SIG-M5 treated with dmso at 0.1 percent for 504 hours (cell line): Measurements from ENCODE around the gene ZFYVE19.

Experiments
- DNase-seq: peaks from one replicate; lab custom pipeline; 2025; ENCODE audit not compliant: unreplicated experiment; lab: John Stamatoyannopoulos, UW

The ZFYVE19 gene

GRCh38 chr15:40812721-40813425, 6.0 kb downstream of the ZFYVE19 start:
- no peak for DNase-seq

GRCh38 chr15:40815042-40815698, 8.3 kb downstream of the ZFYVE19 start:
- DNase-seq: no peak

- DNase-seq: no peak
Observed at GRCh38 chr15:40819048-40819447, 12.2 kb downstream of the ZFYVE19 start.

GRCh38 chr15:40821195-40821594, 14.3 kb downstream of the ZFYVE19 start:
- no peak for DNase-seq

DNA sequence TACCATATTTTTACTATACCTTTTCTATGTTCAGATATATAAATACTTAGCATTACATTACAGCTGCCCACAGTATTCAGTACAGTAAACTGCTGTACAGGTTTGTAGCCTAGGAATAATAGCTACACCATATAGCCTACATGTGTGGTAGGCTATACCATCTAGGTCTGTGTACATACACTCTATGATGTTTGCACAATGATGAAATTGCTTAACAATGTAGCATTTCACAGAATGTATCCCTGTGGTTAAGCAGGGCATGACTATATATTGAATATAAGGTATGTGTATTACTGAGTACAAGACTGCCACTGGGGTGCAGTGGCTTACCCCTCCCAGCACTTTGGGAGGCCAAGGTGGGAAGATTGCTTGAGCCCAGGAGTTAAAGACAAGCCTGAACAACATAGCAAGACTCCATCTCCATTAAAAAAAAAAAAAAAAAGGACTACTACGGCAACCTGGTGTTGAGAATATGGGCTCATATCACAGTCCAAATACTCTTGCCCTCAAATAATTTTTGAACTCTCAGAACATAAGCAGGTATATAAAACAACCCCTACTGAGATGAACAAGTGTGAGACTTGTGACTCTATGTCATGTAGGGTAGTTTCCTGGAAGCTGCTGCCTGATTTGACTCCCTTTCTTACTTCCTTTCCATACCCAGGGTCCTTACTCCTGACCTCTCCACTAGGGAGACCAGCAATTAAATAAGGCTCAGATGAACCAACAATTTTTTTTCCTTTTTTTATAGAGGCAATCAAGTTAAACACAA, 16.9 kb downstream of the ZFYVE19 start:
- DNase-seq: peak; percentile 67

DNA sequence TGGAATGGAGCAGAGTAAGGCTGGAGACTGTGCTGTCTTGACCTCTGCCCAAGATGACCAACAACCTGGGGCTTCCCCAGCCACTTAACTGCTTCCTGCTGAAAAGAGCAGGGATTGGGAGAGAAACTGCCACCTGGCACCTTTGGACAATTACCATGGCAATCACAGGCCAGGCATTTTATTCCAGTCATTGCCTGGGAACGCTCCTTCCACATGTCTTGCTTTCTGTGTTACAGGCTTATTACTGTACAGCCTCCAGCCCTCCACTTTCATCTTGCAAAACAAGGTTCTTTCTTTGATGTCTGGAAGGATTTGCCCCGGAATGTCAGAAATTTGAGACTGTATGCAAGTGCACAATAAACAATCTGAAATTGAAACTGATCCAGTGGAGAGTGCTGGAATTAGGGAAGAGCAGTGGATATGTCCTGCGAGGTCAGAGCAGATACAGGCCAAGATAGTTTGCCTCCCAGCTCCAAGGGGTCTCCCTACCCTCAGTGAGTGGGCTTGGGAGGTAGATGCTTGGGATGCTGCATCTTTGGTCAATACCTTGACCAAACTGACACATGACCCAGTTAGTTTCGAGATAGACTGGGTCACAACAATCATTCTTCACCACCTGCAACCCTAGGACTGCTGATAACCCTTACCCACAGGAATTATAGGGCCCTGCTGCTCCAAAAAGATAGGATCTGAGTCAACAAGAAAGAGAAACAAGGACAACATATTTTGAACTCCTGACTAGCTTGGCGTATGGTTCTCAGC, 19.0 kb downstream of the ZFYVE19 start:
- no peak for DNase-seq

DNA sequence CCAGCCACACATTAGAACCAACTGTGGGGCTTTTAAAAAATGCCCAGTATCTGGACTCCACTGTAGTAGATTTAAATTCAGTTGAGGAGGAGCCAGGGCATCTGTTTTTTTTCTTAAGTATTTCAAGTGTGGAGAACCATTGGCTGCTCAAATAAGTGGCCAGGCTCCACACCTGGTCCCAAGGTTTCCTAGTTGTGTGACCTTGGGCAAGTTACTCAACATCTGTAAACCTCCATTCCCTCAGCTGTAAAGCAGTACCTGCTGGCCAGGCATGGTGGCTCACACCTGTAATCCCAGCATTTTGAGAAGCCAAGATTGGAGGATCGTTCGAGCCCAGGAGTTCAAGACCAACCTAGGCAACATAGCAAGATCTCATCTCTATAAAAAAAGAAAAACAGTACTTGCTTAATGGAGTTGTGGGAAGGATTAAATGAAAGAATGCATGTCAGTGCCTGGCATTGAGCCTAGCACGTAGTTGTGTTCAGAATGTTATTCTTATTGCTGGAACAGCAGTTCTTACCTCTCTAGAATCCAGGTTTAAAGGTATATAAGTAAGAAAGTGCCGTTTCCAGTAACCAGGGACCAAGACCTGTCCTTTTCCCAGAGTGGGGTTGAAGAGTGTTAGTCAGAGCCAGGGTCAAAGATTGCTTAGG, 19.7 kb downstream of the ZFYVE19 start:
- DNase-seq: no peak

- DNase-seq: no peak
Observed at GRCh38 chr15:40828447-40829036, 21.7 kb downstream of the ZFYVE19 start, which contains the start of gene PPP1R14D. TSS of gene PPP1R14D (minus strand) at chr15:40828708. CDS start at chr15:40828641, 67 bp downstream.

DNA sequence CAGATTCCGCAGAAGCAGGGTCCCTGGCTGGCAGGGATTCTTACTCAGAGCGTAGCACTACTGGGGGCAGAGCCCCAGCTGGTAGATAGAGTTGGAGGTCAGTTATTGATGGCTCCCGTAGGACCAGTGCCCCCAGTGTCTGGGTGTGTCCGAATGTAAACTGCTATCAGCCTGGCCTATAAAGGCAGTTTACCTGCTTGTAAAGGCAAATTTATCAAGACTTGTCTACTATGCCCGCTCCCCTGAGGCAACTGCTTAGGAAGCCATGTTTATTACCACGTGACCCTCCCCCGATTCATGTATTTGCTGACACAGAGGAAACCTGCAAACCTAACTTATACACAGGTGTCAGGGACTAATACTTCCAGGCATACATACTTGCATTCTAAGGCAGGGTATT, 22.2 kb downstream of the ZFYVE19 start:
- no peak for DNase-seq

DNA sequence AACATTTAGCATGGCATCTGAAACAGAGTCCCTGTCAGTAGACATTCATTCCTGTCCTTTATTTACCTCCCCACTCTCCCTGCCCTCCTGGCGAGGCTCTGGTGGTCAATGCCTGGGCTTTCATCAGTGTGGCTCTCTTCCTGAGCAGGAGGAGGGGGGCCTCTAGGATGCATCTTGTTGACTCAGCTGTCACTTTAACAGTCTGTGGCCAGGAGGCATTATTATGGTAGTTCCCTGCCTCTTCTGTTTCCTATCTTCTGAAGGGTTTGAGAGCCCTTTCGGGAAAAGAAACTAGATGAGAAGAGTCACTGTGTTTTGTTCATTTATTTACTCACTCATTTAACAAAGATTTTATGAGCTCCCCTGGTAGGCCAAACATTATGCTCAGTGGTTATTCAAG, 24.0 kb downstream of the ZFYVE19 start:
- no peak for DNase-seq

GRCh38 chr15:40831861-40832260, 25.0 kb downstream of the ZFYVE19 start:
- DNase-seq: no peak

DNA sequence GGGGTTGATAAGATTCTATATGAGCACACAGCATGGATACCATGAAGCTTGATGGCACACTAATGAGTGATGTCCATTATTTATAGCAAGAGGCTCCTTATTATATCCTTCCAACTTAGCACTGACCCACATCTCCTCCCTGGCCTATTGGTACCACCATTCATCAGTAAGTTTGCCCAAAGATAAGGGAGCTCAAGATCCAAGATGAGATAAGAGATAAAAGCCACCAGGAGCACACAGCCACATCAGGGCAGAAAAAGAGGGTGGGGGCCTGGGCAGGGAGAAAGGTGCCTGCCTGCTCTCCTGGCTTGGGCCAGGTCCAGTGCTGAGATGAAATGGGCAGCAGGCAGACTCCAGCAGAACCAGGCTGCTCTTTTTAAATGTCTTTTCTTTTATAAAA, 26.0 kb downstream of the ZFYVE19 start:
- no peak for DNase-seq

GRCh38 chr15:40836020-40836419, 29.1 kb downstream of the ZFYVE19 start:
- DNase-seq: no peak

DNA sequence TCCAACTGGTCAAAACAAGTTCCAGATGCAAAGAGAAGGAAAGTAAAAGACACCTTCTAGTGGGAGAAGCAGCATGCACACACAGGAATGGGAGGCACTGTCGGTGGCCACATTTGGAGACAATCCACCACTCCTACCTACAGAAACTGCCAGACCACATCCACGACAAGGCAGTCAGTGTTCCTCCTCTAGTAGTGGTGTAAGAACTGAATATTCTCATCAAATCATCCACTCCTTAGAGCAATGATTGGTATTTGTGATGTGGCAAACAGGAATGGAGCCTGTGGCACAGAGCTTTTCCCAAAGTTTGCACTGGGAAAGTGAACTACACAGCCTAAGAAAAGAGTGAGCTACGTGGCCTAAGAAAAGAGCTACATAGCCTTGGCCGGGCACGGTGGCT, 31.9 kb downstream of the ZFYVE19 start:
- DNase-seq: no peak

DNA sequence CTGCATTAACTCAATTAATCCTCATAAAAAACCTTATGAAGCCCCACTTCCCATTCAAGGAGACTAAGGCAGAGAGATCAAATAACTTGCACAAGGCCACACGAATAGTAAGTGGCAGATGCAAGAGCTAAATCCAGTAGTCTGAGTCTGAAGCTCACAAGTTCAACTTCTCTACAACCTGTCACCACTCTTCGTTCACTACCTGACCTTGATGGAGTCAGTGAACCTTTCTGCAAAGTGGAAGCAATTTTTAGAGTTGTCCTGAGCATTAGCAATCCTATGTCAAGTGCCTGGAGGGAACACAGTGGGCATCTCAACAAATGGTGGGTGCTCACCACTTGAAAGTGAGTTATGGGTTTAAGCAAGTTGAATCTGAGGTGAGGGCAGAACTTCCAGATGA, 34.9 kb downstream of the ZFYVE19 start:
- DNase-seq: no peak

DNA sequence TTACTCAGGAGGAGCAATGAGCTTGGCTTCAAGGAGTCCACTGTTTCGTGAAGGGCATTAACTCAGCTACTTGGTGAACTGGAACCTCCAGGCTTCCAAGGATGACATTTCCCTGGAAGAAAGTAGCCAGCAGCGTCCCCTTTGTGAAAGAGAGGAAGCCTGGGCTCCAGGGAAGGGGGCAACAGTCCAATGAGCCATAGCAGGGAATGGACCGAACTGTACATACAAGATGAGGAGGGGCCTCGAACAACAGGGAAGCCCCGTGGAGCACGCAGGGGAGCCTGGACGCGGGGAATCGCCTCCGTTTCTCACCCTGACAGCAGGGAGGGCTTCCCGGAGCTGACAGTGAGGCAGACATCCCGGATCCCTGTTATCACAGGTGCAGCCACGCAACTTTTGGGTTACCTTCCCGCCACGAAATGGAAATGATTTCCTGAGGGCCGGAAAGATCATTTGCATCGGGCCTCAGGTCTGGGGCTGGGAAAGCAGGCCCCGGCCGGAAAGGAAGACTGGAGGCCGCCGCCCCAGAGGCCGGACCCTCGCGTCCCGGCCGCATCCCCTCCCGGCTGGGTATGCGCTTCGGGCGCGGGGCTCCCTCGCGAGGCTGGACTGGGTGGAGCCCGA, 36.5 kb downstream of the ZFYVE19 start:
- no peak for DNase-seq

DNA sequence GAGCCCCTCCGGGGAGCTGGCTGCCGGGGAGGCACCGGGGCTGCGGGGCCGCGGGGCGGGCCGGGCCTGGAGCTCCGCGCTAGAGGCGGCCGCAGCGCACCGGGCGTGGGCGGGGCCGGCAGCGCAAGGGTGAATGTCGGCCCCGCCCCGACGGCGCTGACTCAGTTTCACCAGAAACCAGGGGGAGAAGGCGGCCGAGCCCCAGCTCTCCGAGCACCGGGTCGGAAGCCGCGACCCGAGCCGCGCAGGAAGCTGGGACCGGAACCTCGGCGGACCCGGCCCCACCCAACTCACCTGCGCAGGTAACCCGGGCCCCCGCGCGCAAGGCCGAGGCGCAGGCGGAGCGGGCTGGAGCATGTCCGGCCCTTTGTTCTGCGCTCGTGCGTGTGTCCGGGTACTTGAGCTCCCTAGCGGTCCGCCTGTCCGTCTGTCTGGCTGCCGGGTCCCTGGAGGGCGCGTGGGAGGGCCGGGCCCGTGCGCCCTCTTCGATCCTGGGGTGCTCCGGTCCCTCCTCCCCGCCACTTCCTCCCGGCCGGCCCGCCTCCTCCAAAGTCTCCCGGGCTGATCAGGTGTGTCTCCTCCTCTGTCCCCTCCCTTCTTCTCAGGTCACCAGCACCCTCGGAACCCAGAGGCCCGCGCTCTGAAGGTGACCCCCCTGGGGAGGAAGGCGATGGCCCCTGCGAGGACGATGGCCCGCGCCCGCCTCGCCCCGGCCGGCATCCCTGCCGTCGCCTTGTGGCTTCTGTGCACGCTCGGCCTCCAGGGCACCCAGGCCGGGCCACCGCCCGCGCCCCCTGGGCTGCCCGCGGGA, 37.2 kb downstream of the ZFYVE19 start, which contains the start of gene SPINT1:
Gene SPINT1 (plus strand): TSS at position 164 of the 811 bp plus-strand sequence. CDS start 507 bp downstream, at position 671.
- no peak for DNase-seq

DNA sequence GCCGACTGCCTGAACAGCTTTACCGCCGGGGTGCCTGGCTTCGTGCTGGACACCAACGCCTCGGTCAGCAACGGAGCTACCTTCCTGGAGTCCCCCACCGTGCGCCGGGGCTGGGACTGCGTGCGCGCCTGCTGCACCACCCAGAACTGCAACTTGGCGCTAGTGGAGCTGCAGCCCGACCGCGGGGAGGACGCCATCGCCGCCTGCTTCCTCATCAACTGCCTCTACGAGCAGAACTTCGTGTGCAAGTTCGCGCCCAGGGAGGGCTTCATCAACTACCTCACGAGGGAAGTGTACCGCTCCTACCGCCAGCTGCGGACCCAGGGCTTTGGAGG, 37.8 kb downstream of the ZFYVE19 start:
- peak; percentile 50 for DNase-seq

DNA sequence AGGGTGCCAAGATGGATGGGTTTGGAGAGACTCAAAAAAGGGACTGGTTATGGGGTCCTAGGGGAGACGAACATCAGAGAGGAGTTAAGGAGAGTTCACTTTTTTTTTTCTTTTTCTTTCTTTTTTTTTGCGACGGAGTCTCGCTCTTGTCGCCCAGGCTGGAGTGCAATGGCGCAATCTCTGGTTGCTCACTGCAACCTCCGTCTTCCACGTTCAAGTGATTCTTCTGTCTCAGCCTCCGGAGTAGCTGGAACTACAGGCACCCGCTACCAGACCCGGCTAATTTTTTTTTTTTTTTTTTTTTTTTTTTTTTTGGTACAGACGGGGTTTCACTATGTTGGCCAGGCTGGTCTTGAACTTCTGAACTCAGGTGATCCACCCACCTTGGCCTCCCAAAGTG, 38.1 kb downstream of the ZFYVE19 start:
- peak; percentile 50 for DNase-seq
